NOMO-1 (cell line): ENCODE results near the gene LNPEP.
"Not testable (repeated sequence)": the region's sequence is repeated elsewhere in the genome, so short reads cannot be mapped to it uniquely, and the experiment has no call there.

Experiments
- DNase-seq, 2 experiments: peaks; one replicate each; lab custom pipeline; 2025; ENCODE audit not compliant: unreplicated experiment in 2 of 2; lab: John Stamatoyannopoulos, UW

Gene LNPEP

GRCh38 chr5:97046270-97046982 lies 110.5 kb downstream of the LNPEP start:
- DNase-seq, result no peak

- no peak for DNase-seq
These were observed 111.2 kb downstream of the LNPEP start for GRCh38 chr5:97047076-97047475.

- DNase-seq, result peak; percentile 45 to 78
These were observed 113.3 kb downstream of the LNPEP start for GRCh38 chr5:97049175-97049574.

- DNase-seq, result no peak
These were observed 120.4 kb downstream of the LNPEP start for GRCh38 chr5:97056263-97056662.

GRCh38 chr5:97062046-97062445 lies 126.2 kb downstream of the LNPEP start:
- no peak for DNase-seq

- no peak for DNase-seq
These were observed 127.4 kb downstream of the LNPEP start for GRCh38 chr5:97063251-97063650.

- DNase-seq, result no peak
These were observed 129.6 kb downstream of the LNPEP start for GRCh38 chr5:97065475-97065874.

GRCh38 chr5:97067296-97067850 lies 131.5 kb downstream of the LNPEP start:
- no peak for DNase-seq

GRCh38 chr5:97070234-97070633 lies 134.4 kb downstream of the LNPEP start:
- no peak for DNase-seq

- DNase-seq, result no peak
These were observed 135.2 kb downstream of the LNPEP start for GRCh38 chr5:97071101-97071500.

- DNase-seq, result no peak
These were observed 136.1 kb downstream of the LNPEP start for GRCh38 chr5:97071993-97072392.

GRCh38 chr5:97072696-97073095 lies 136.8 kb downstream of the LNPEP start:
- DNase-seq, result no peak

GRCh38 chr5:97073420-97073819 lies 137.5 kb downstream of the LNPEP start:
- no peak for DNase-seq

GRCh38 chr5:97074859-97075489 lies 139.1 kb downstream of the LNPEP start:
- no peak for DNase-seq

- no peak for DNase-seq
These were observed 139.8 kb downstream of the LNPEP start for GRCh38 chr5:97075649-97076048.

- DNase-seq, result no peak
These were observed 140.2 kb downstream of the LNPEP start for GRCh38 chr5:97076098-97076497.

GRCh38 chr5:97077246-97077645 lies 141.4 kb downstream of the LNPEP start:
- DNase-seq, result no peak

- peak; percentile 49 to 66 for DNase-seq
These were observed 143.3 kb downstream of the LNPEP start for GRCh38 chr5:97078958-97079743.

- not testable (repeated sequence) for DNase-seq
These were observed 149.0 kb downstream of the LNPEP start for GRCh38 chr5:97084782-97085458.

- DNase-seq, result peak; percentile 64 to 66
These were observed 149.7 kb downstream of the LNPEP start for GRCh38 chr5:97085459-97086181.
